ENCODE measurements around the gene PLXNA2. TPM values are rescaled to one million over a fixed set of nuclear protein-coding genes. Genes with fewer than 3 reads are reported as not detected.

PLXNA2 gene
- total RNA-seq, 1 donor from 2014 or later, result 9.0 TPM

- H3K27me3 ChIP-seq (ENCODE audit: control insufficient read depth, insufficient read depth, low read length), result no peaks in the 10 kb centered on the region
- no peak overlapping the region for H3K4me3 ChIP-seq (ENCODE audit: low read depth, low read length)
- no peak for TF ChIP-seq CTCF (IDR thresholded peaks at IDR 0.05; ENCODE audit: insufficient read depth, low read length, severe bottlenecking)
- peaks cover 1% of the 10 kb centered on the region for H3K36me3 ChIP-seq (ENCODE audit: control insufficient read depth, insufficient read depth, low read length)
- FAIRE-seq, result no peak
- DNase-seq (ENCODE audit: low read depth), result no peak
Observed at GRCh38 chr1:208170252-208170651, 73.9 kb downstream of the PLXNA2 start.

- DNase-seq (ENCODE audit: low read depth) (no peak), FAIRE-seq (no peak)
- Histone ChIP-seq H3K4me3 (ENCODE audit: low read depth, low read length) (no peak overlapping the region), H3K36me3 (ENCODE audit: control insufficient read depth, insufficient read depth, low read length) (no peaks in the 10 kb centered on the region), H3K27me3 (ENCODE audit: control insufficient read depth, insufficient read depth, low read length) (no peaks in the 10 kb centered on the region)
- no peak for TF ChIP-seq CTCF (IDR thresholded peaks at IDR 0.05; ENCODE audit: insufficient read depth, low read length, severe bottlenecking)
Observed at GRCh38 chr1:208169081-208169879, 74.9 kb downstream of the PLXNA2 start.

GRCh38 chr1:208167261-208167869 lies 76.8 kb downstream of the PLXNA2 start:
- Histone ChIP-seq H3K27me3 (ENCODE audit: control insufficient read depth, insufficient read depth, low read length) (no peaks in the 10 kb centered on the region), H3K4me3 (ENCODE audit: low read depth, low read length) (no peak overlapping the region), H3K36me3 (ENCODE audit: control insufficient read depth, insufficient read depth, low read length) (no peaks in the 10 kb centered on the region)
- DNase-seq (ENCODE audit: low read depth) (no peak), FAIRE-seq (no peak)
- no peak for TF ChIP-seq CTCF (IDR thresholded peaks at IDR 0.05; ENCODE audit: insufficient read depth, low read length, severe bottlenecking)

- FAIRE-seq, result peak; percentile 85
- Histone ChIP-seq H3K36me3 (ENCODE audit: control insufficient read depth, insufficient read depth, low read length) (no peaks in the 10 kb centered on the region), H3K4me3 (ENCODE audit: low read depth, low read length) (no peak overlapping the region), H3K27me3 (ENCODE audit: control insufficient read depth, insufficient read depth, low read length) (no peaks in the 10 kb centered on the region)
- TF ChIP-seq CTCF (IDR thresholded peaks at IDR 0.05; ENCODE audit: insufficient read depth, low read length, severe bottlenecking), result no peak
- peak; percentile 75 for DNase-seq (ENCODE audit: low read depth)
Observed at GRCh38 chr1:208166340-208167138, 77.6 kb downstream of the PLXNA2 start.

GRCh38 chr1:208165659-208166058 lies 78.5 kb downstream of the PLXNA2 start:
- no peaks in the 10 kb centered on the region for H3K27me3 ChIP-seq (ENCODE audit: control insufficient read depth, insufficient read depth, low read length)
- FAIRE-seq (no peak), DNase-seq (ENCODE audit: low read depth) (no peak)
- TF ChIP-seq CTCF (IDR thresholded peaks at IDR 0.05; ENCODE audit: insufficient read depth, low read length, severe bottlenecking), result no peak
- no peak overlapping the region for H3K4me3 ChIP-seq (ENCODE audit: low read depth, low read length)
- no peaks in the 10 kb centered on the region for H3K36me3 ChIP-seq (ENCODE audit: control insufficient read depth, insufficient read depth, low read length)

Data from bronchial epithelial cell (primary cell).